Measurements from ENCODE around the gene ZFR. TPM values are rescaled to one million over a fixed set of nuclear protein-coding genes. Genes with fewer than 3 reads are reported as not detected.

The ZFR gene
- total RNA-seq, 1 donor from 2014 or later: 65.0 TPM

DNA sequence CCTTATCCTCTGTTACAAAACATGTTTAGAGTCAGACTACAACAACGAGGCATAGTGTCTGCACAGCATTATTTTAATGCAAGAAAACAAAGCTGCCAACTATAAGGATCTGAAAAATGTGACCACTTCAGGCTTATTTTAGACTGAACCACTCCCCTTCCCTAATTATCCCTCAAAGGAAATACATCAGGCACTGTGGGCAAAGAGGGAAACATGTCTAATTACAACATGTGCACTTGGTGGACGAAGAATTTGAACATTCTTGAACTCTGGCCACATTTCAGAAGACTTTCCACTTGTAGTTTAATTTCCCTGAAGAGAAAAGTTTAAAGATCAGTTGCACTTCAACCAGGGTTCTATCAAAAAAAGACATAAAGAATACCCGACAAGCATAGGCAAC is 135.6 kb downstream of the ZFR start:
- DNase-seq (ENCODE audit: low read depth) (no peak), FAIRE-seq (no peak)
- Histone ChIP-seq H3K27me3 (ENCODE audit: control insufficient read depth, insufficient read depth, low read length) (no peaks in the 10 kb centered on the region), H3K36me3 (ENCODE audit: control insufficient read depth, insufficient read depth, low read length) (no peaks in the 10 kb centered on the region), H3K4me3 (ENCODE audit: low read depth, low read length) (no peak overlapping the region)
- TF ChIP-seq, protein P1, sequence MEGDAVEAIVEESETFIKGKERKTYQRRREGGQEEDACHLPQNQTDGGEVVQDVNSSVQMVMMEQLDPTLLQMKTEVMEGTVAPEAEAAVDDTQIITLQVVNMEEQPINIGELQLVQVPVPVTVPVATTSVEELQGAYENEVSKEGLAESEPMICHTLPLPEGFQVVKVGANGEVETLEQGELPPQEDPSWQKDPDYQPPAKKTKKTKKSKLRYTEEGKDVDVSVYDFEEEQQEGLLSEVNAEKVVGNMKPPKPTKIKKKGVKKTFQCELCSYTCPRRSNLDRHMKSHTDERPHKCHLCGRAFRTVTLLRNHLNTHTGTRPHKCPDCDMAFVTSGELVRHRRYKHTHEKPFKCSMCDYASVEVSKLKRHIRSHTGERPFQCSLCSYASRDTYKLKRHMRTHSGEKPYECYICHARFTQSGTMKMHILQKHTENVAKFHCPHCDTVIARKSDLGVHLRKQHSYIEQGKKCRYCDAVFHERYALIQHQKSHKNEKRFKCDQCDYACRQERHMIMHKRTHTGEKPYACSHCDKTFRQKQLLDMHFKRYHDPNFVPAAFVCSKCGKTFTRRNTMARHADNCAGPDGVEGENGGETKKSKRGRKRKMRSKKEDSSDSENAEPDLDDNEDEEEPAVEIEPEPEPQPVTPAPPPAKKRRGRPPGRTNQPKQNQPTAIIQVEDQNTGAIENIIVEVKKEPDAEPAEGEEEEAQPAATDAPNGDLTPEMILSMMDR (IDR thresholded peaks at IDR 0.05; ENCODE audit: insufficient read depth, low read length, severe bottlenecking): no peak

DNA sequence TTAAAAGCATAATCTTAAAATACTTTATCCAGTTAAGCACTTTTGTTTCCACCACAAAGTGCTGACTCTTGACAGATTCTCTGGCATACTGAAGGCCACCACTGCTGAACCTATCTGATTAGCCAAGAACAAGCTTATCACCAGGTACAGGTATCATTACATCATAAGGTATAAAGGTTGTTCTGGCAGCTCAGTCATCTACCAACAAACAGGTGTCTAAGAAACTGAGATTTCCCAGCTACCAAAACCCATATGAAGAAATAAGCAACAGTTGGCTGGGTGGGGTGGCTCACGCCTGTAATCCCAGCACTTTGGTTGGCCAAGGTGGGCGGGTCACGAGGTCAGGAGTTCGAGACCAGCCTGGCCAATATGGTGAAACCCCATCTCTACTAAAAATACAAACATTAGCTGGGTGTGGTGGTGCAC is 136.8 kb downstream of the ZFR start:
- Histone ChIP-seq H3K27me3 (ENCODE audit: control insufficient read depth, insufficient read depth, low read length) (no peaks in the 10 kb centered on the region), H3K4me3 (ENCODE audit: low read depth, low read length) (no peak overlapping the region), H3K36me3 (ENCODE audit: control insufficient read depth, insufficient read depth, low read length) (no peaks in the 10 kb centered on the region)
- DNase-seq (ENCODE audit: low read depth) (no peak), FAIRE-seq (no peak)
- TF ChIP-seq, protein P1 (IDR thresholded peaks at IDR 0.05; ENCODE audit: insufficient read depth, low read length, severe bottlenecking): no peak

DNA sequence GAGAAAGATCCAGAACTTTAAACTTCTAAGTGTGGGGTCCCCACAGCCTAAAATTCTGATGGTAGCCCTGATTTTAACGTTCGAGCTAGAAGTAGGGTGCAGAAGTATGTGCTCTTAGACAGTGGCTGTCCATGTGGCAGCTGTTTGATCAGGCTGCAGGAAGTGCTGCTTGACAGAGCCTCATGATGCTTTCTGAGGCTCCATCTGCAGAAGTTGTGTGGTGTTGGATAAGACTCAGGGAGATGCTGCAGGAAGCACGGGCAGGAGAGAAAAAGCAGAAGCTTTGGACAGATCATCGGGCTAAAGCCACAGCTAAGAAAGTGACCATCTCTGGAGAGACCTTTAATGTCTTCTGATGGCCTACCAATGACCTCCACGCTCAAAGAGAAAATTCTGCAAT is 139.9 kb downstream of the ZFR start:
- FAIRE-seq (no peak), DNase-seq (ENCODE audit: low read depth) (no peak)
- no peaks in the 10 kb centered on the region for H3K36me3 ChIP-seq (ENCODE audit: control insufficient read depth, insufficient read depth, low read length)
- H3K27me3 ChIP-seq (ENCODE audit: control insufficient read depth, insufficient read depth, low read length): no peaks in the 10 kb centered on the region
- TF ChIP-seq, protein P1 (IDR thresholded peaks at IDR 0.05; ENCODE audit: insufficient read depth, low read length, severe bottlenecking): no peak
- H3K4me3 ChIP-seq (ENCODE audit: low read depth, low read length): no peak overlapping the region

Other genes starting within 250 kb of the ZFR start
- 15.8 and 17.5 TPM in 2 replicates for gene MTMR12, start 131.8 kb downstream of the ZFR start, total RNA-seq
- gene SUB1, start 140.8 kb upstream of the ZFR start, total RNA-seq: 103 and 128 TPM in 2 replicates